SK-N-SH (cell line): ENCODE measurements around the gene TMEM11. TPM values are rescaled to one million over a fixed set of nuclear protein-coding genes. Genes with fewer than 3 reads are reported as not detected.
"Not testable (repeated sequence)": the region's sequence is repeated elsewhere in the genome, so short reads cannot be mapped to it uniquely, and the experiment has no call there.

Experiments
- CTCF ChIA-PET: fragments of 300-600, 350-600 bp; formaldehyde crosslinking; extraction: SDS; loops from one replicate; lab custom pipeline; 2021; lab: Yijun Ruan, JAX
- POLR2A ChIA-PET: fragments of 350-600 bp; sonication (Branson Sonifier 250); formaldehyde crosslinking; extraction: SDS; loops from one replicate; lab custom pipeline; 2020; ENCODE audit warnings: antibody characterized with exemption, inconsistent platforms; lab: Yijun Ruan, JAX
- DNase-seq: peaks from one replicate; pipeline ENCODE4 v3.0.0; 2012
- H2AFZ ChIP-seq: fragments of 200-600 bp; sonication (generic); 2 replicates; pipeline ENCODE4 v1.8.1; 2016; ENCODE audit warnings: antibody characterized with exemption, mild to moderate bottlenecking, low read depth
- H3F3A ChIP-seq: fragments of 200-600 bp; sonication (generic); replicated peaks from 2 replicates; pipeline ENCODE3; 2016; ENCODE audit warnings: antibody characterized with exemption, mild to moderate bottlenecking; ENCODE audit not compliant: insufficient read depth
- H3K27ac ChIP-seq, 2 experiments: fragments of 200-500 bp in 1 of 2; fragments of 200-600 bp in 1 of 2; sonication (Bioruptor generic) in 1 of 2; sonication (generic), shearing (Covaris generic) in 1 of 2; 2 replicates each; pipeline versions ENCODE4 v1.5.1 to v1.6.1; 2014 to 2016; ENCODE audit warnings: low read depth in 2 of 2, inconsistent platforms in 1 of 2, low read length in 1 of 2, mild to moderate bottlenecking in 1 of 2, mixed read lengths in 1 of 2
- H3K27me3 ChIP-seq: fragments of 200-600 bp; sonication (generic), shearing (Covaris generic); 2 replicates; pipeline ENCODE4 v1.6.1; 2016; ENCODE audit warnings: mixed run types; ENCODE audit not compliant: insufficient read depth
- H3K36me3 ChIP-seq, 2 experiments: fragments of 200-500 bp in 1 of 2; fragments of 200-600 bp in 1 of 2; sonication (Bioruptor generic) in 1 of 2; sonication (generic) in 1 of 2; replicated peaks in 1 of 2; 2 replicates each; pipeline versions ENCODE3 to v1.5.1; 2014 to 2016; ENCODE audit warnings: low read length in 1 of 2, mild to moderate bottlenecking in 1 of 2; ENCODE audit not compliant: insufficient read depth in 2 of 2, control insufficient read depth in 1 of 2
- H3K4me1 ChIP-seq, 2 experiments: fragments of 200-500 bp in 1 of 2; fragments of 200-600 bp in 1 of 2; sonication (Bioruptor generic) in 1 of 2; sonication (generic), shearing (Covaris generic) in 1 of 2; 2 replicates each; pipeline versions ENCODE4 v1.5.1 to v1.6.1; 2014 to 2016; ENCODE audit warnings: low read depth in 1 of 2, low read length in 1 of 2, mixed run types in 1 of 2; ENCODE audit not compliant: insufficient read depth in 2 of 2, control insufficient read depth in 1 of 2
- H3K4me2 ChIP-seq: fragments of 200-600 bp; sonication (generic), shearing (Covaris generic); 2 replicates; pipeline ENCODE4 v1.6.1; 2017; ENCODE audit warnings: mixed run types
- H3K4me3 ChIP-seq, 2 experiments: fragments of 200-500 bp in 1 of 2; fragments of 200-600 bp in 1 of 2; sonication (Bioruptor generic) in 1 of 2; sonication (generic), shearing (Covaris generic) in 1 of 2; 2 replicates each; pipeline versions ENCODE4 v1.5.1 to v1.8.1; 2014 to 2016; ENCODE audit warnings: low read depth in 2 of 2, inconsistent platforms in 1 of 2, low read length in 1 of 2, mild to moderate bottlenecking in 1 of 2, mixed read lengths in 1 of 2, moderate library complexity in 1 of 2
- H3K79me2 ChIP-seq: fragments of 200-600 bp; sonication (generic); 2 replicates; pipeline ENCODE4 v1.8.1; 2017; ENCODE audit warnings: mild to moderate bottlenecking; ENCODE audit not compliant: insufficient read depth
- H3K9ac ChIP-seq: fragments of 200-600 bp; sonication (generic); 2 replicates; pipeline ENCODE4 v1.6.1; 2017; ENCODE audit warnings: mixed run types
- H3K9me2 ChIP-seq: fragments of 200-600 bp; sonication (generic); 2 replicates; pipeline ENCODE4 v1.6.1; 2017; ENCODE audit warnings: mixed run types
- H3K9me3 ChIP-seq: fragments of 200-600 bp; sonication (generic); 2 replicates; pipeline ENCODE4 v1.6.1; 2017; ENCODE audit warnings: mixed run types, mild to moderate bottlenecking, moderate library complexity
- H4K20me1 ChIP-seq: fragments of 200-600 bp; sonication (generic); 2 replicates; pipeline ENCODE4 v1.6.1; 2017; ENCODE audit warnings: mild to moderate bottlenecking, mixed run types; ENCODE audit not compliant: insufficient read depth
- ELF1 ChIP-seq: IDR thresholded peaks from 2 replicates; pipeline ENCODE4 v1.4.0; 2012
- EP300 ChIP-seq, 2 experiments: IDR thresholded peaks; 2 replicates each; pipeline versions ENCODE4 v1.4.0 to v1.6.1; 2012; ENCODE audit warnings: borderline replicate concordance in 1 of 2, low read depth in 1 of 2, low read length in 1 of 2
- FOSL2 ChIP-seq: IDR thresholded peaks from 2 replicates; pipeline ENCODE4 v1.4.0; 2012; ENCODE audit warnings: low read depth, mild to moderate bottlenecking, moderate library complexity, borderline replicate concordance
- FOXJ3 ChIP-seq: sonication (generic); formaldehyde crosslinking; IDR thresholded peaks from 2 replicates; pipeline ENCODE4 v1.5.1; 2020; ENCODE audit warnings: mild to moderate bottlenecking, missing genetic modification reagents
- GABPA ChIP-seq: IDR thresholded peaks from 2 replicates; pipeline ENCODE4 v1.4.0; 2012; ENCODE audit warnings: low read depth, mild to moderate bottlenecking
- MAX ChIP-seq: IDR thresholded peaks from 2 replicates; pipeline ENCODE4 v1.4.0; 2012; ENCODE audit warnings: low read depth
- RFX5 ChIP-seq: IDR thresholded peaks from 2 replicates; pipeline ENCODE4 v1.6.1; 2012; ENCODE audit warnings: mild to moderate bottlenecking, improper control_type of control experiment, low read length
- SIN3A ChIP-seq: IDR thresholded peaks from 2 replicates; pipeline ENCODE4 v1.6.1; 2012; ENCODE audit warnings: low read depth, mild to moderate bottlenecking, low read length, moderate library complexity, borderline replicate concordance
- ZBTB33 ChIP-seq: IDR thresholded peaks from 2 replicates; pipeline ENCODE4 v1.4.0; 2012; ENCODE audit warnings: low read depth, borderline replicate concordance
- WGBS: methylation state at CpG from one replicate; pipeline ENCODE4 v1.1.6; 2017; ENCODE audit warnings: low lambda C conversion rate; 5-methylcytosine and 5-hydroxymethylcytosine counted together
- polyA plus RNA-seq, 3 experiments: library from polyadenylated mRNA; depleted of rRNA; stranded (reverse); fragments of >200 nt; gene quantifications; 2 replicates each; pipeline ENCODE4 v1.2.3, GENCODE V29; 2012
- TF ChIP-seq, protein P1 (sequence below): fragments of 150-350 bp; IDR thresholded peaks from 2 replicates; pipeline ENCODE4 v1.6.1; 2016; ENCODE audit warnings: mild to moderate bottlenecking, low read depth, low read length
- TF ChIP-seq, protein P2 (sequence below): fragments of 200-600 bp; sonication (generic); IDR thresholded peaks from 2 replicates; pipeline ENCODE4 v1.6.1; 2017; ENCODE audit warnings: antibody characterized with exemption, mild to moderate bottlenecking, moderate library complexity
- TF ChIP-seq, protein P3 (sequence below): IDR thresholded peaks from 2 replicates; pipeline ENCODE4 v1.6.1; 2012; ENCODE audit warnings: mild to moderate bottlenecking, low read depth, low read length, moderate library complexity

Gene TMEM11
- polyA plus RNA-seq, 1 of the 3 experiments (the other 2 are of a cell fraction): 52.3 TPM

- H3K79me2 ChIP-seq, H3K4me1 ChIP-seq, H3K27me3 ChIP-seq, H3K27ac ChIP-seq, H3K9me3 ChIP-seq, H2AFZ ChIP-seq, H3F3A ChIP-seq, H3K4me2 ChIP-seq, DNase-seq, POLR2A ChIA-PET, H3K4me3 ChIP-seq, H3K9me2 ChIP-seq, H3K36me3 ChIP-seq, H3K9ac ChIP-seq, H4K20me1 ChIP-seq: not testable (repeated sequence)
- 94% methylated on average over 11 of the region's 11 CpGs for WGBS
- CTCF ChIA-PET: interaction anchor here (1.6 kb wide), 1 partner anchor 13 kb away, joined by 6 read pairs; no protein-coding TSS in a partner anchor
These were observed 13.3 kb upstream of the TMEM11 start for GRCh38 chr17:21227277-21227676.

- no peaks in the 10 kb centered on the region for H3K9me3 ChIP-seq
- no peak for DNase-seq
- H3K27ac ChIP-seq: no peak overlapping the region
- H3K79me2 ChIP-seq: peaks cover 15% of the 10 kb centered on the region; the same call in 1 of the 2 replicates
- TF ChIP-seq, protein P1, sequence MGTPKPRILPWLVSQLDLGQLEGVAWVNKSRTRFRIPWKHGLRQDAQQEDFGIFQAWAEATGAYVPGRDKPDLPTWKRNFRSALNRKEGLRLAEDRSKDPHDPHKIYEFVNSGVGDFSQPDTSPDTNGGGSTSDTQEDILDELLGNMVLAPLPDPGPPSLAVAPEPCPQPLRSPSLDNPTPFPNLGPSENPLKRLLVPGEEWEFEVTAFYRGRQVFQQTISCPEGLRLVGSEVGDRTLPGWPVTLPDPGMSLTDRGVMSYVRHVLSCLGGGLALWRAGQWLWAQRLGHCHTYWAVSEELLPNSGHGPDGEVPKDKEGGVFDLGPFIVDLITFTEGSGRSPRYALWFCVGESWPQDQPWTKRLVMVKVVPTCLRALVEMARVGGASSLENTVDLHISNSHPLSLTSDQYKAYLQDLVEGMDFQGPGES: no peak
- TF ChIP-seq SIN3A: no peak
- TF ChIP-seq, protein P2, sequence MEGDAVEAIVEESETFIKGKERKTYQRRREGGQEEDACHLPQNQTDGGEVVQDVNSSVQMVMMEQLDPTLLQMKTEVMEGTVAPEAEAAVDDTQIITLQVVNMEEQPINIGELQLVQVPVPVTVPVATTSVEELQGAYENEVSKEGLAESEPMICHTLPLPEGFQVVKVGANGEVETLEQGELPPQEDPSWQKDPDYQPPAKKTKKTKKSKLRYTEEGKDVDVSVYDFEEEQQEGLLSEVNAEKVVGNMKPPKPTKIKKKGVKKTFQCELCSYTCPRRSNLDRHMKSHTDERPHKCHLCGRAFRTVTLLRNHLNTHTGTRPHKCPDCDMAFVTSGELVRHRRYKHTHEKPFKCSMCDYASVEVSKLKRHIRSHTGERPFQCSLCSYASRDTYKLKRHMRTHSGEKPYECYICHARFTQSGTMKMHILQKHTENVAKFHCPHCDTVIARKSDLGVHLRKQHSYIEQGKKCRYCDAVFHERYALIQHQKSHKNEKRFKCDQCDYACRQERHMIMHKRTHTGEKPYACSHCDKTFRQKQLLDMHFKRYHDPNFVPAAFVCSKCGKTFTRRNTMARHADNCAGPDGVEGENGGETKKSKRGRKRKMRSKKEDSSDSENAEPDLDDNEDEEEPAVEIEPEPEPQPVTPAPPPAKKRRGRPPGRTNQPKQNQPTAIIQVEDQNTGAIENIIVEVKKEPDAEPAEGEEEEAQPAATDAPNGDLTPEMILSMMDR: no peak
- no peak for TF ChIP-seq ELF1
- no peak for TF ChIP-seq FOXJ3 (CRISPR knock-in tag)
- TF ChIP-seq GABPA: no peak
- no peak for TF ChIP-seq EP300 (IDR thresholded peaks at IDR 0.05; ENCODE audit: borderline replicate concordance in 1 of 2, low read depth in 1 of 2, low read length in 1 of 2)
- no peak for TF ChIP-seq FOSL2
- TF ChIP-seq ZBTB33: no peak
- TF ChIP-seq, protein P3, sequence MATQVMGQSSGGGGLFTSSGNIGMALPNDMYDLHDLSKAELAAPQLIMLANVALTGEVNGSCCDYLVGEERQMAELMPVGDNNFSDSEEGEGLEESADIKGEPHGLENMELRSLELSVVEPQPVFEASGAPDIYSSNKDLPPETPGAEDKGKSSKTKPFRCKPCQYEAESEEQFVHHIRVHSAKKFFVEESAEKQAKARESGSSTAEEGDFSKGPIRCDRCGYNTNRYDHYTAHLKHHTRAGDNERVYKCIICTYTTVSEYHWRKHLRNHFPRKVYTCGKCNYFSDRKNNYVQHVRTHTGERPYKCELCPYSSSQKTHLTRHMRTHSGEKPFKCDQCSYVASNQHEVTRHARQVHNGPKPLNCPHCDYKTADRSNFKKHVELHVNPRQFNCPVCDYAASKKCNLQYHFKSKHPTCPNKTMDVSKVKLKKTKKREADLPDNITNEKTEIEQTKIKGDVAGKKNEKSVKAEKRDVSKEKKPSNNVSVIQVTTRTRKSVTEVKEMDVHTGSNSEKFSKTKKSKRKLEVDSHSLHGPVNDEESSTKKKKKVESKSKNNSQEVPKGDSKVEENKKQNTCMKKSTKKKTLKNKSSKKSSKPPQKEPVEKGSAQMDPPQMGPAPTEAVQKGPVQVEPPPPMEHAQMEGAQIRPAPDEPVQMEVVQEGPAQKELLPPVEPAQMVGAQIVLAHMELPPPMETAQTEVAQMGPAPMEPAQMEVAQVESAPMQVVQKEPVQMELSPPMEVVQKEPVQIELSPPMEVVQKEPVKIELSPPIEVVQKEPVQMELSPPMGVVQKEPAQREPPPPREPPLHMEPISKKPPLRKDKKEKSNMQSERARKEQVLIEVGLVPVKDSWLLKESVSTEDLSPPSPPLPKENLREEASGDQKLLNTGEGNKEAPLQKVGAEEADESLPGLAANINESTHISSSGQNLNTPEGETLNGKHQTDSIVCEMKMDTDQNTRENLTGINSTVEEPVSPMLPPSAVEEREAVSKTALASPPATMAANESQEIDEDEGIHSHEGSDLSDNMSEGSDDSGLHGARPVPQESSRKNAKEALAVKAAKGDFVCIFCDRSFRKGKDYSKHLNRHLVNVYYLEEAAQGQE: no peak
- no peak for TF ChIP-seq MAX
- TF ChIP-seq RFX5: no peak
- H3K9me2 ChIP-seq: no peaks in the 10 kb centered on the region
- no peaks in the 10 kb centered on the region for H3K4me1 ChIP-seq
- no peaks in the 10 kb centered on the region for H3F3A ChIP-seq
- no peak overlapping the region for H3K4me3 ChIP-seq
- CTCF ChIA-PET: no interaction called here
- WGBS: 98% methylated on average over 6 of the region's 6 CpGs
- H2AFZ ChIP-seq: no peak overlapping the region
- POLR2A ChIA-PET: no interaction called here
- no peak overlapping the region for H3K9ac ChIP-seq
- no peaks in the 10 kb centered on the region for H3K27me3 ChIP-seq
- peaks cover 2 to 8% of the 10 kb centered on the region in 2 experiments for H3K36me3 ChIP-seq
- H4K20me1 ChIP-seq: no peaks in the 10 kb centered on the region
- H3K4me2 ChIP-seq: no peak overlapping the region
These were observed 9.1 kb upstream of the TMEM11 start for GRCh38 chr17:21223086-21223485.
